ENCODE measurements around the gene SOST. TPM values are rescaled to one million over a fixed set of nuclear protein-coding genes. Genes with fewer than 3 reads are reported as not detected.

The SOST gene
- total RNA-seq, 4 donors from 2014 or later: 0.49 TPM; not detected in 3

- WGBS, 2 donors: 70 to 73% methylated on average over 2 to 3 of the region's 8 CpGs
- Histone ChIP-seq H3K9me3 (no peaks in the 10 kb centered on the region), H3K27ac (no peak overlapping the region), H3K4me3 (no peak overlapping the region), H3K4me1 (peaks cover 8 to 27% (median 13%) of the 10 kb centered on the region in 3 donors), H3K27me3 (peaks cover 0 to 59% (median 7%) of the 10 kb centered on the region in 4 donors), H3K36me3 (no peaks in the 10 kb centered on the region)
- TF ChIP-seq POLR2A (IDR thresholded peaks at IDR 0.05): no peak
- no peak for TF ChIP-seq CTCF (IDR thresholded peaks at IDR 0.05)
- no peak for DNase-seq
- intact Hi-C loops (cut with DNase I): no loop called here
These were observed 1.4 kb downstream of the SOST start for GRCh38 chr17:43757171-43757660.

DNA sequence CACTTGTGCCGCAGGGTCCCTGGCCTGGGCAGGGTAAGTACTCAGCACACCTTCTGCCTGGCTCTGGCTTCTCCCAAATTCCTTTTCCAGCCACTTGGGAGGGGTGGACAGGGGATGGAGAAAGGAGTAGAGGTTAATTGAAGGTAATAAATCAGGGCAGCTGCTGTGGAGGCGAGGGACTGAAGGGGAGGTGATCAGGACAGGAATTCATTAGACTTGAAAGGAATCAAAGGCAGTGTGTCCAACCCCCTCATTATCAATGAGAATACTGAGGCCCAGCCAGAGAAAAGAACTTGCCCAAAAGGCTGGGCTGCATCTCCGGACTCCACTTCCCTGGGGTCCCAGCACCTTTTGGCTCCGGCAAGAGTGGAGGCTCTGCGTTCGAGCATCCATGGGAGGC is 2.4 kb downstream of the SOST start:
- Histone ChIP-seq H3K4me1 (peaks cover 8 to 27% (median 13%) of the 10 kb centered on the region in 3 donors), H3K4me3 (no peak overlapping the region), H3K36me3 (no peaks in the 10 kb centered on the region), H3K27ac (no peak overlapping the region), H3K9me3 (no peaks in the 10 kb centered on the region), H3K27me3 (peaks cover 0 to 59% (median 7%) of the 10 kb centered on the region in 4 donors)
- intact Hi-C loops (cut with DNase I): no loop called here
- DNase-seq: no peak
- 84 to 85% methylated on average over 3 to 5 of the region's 6 CpGs for WGBS, 2 donors
- TF ChIP-seq CTCF (IDR thresholded peaks at IDR 0.05) (no peak), POLR2A (IDR thresholded peaks at IDR 0.05) (no peak)

GRCh38 chr17:43755389-43755875 is 3.2 kb downstream of the SOST start:
- WGBS, 2 donors: 12 to 53% methylated on average over 6 to 31 of the region's 60 CpGs
- Histone ChIP-seq H3K9me3 (no peaks in the 10 kb centered on the region), H3K27me3 (peaks cover 0 to 65% (median 7%) of the 10 kb centered on the region in 4 donors), H3K27ac (no peak overlapping the region), H3K4me1 (peaks cover 8 to 23% (median 13%) of the 10 kb centered on the region in 3 donors), H3K4me3 (peak overlapping the region in 2 of 4 donors; percentile 19 to 52), H3K36me3 (no peaks in the 10 kb centered on the region)
- TF ChIP-seq CTCF (IDR thresholded peaks at IDR 0.05) (peak in 1 of 6 experiments; percentile 17), POLR2A (IDR thresholded peaks at IDR 0.05) (no peak)
- DNase-seq: no peak
- intact Hi-C loops (cut with DNase I): no loop called here

- WGBS, 2 donors: 59 to 75% methylated on average over 4 to 5 of the region's 21 CpGs
These were observed 3.6 kb downstream of the SOST start for GRCh38 chr17:43754947-43755346.

More at GRCh38 chr17:43754947-43755346, 3.6 kb downstream of the SOST start:
- TF ChIP-seq CTCF (IDR thresholded peaks at IDR 0.05): no peak
- H3K4me3 ChIP-seq: peak overlapping the region in 2 of 4 donors; percentile 19 to 52
- DNase-seq: no peak
- peaks cover 0 to 66% (median 7%) of the 10 kb centered on the region in 4 donors for H3K27me3 ChIP-seq
- no peaks in the 10 kb centered on the region for H3K9me3 ChIP-seq
- no peaks in the 10 kb centered on the region for H3K36me3 ChIP-seq
- H3K27ac ChIP-seq: no peak overlapping the region
- intact Hi-C loops (cut with DNase I): no loop called here
- H3K4me1 ChIP-seq: peaks cover 11 to 23% (median 14%) of the 10 kb centered on the region in 3 donors

Measured in esophagus squamous epithelium (tissue), 5 donors.